ENCODE data around the gene MOB1A. TPM values are rescaled to one million over a fixed set of nuclear protein-coding genes. Genes with fewer than 3 reads are reported as not detected.

MOB1A gene
- total RNA-seq, 1 experiment from 2014 or later = 92.6 TPM

GRCh38 chr2:74148457-74149246, 30.0 kb downstream of the MOB1A start:
- POLR2A ChIA-PET = interaction anchor here (1.1 to 5.5 kb wide), 4 partner anchors 30 to 325 kb away, joined by 4 to 29 read pairs (median 12); partner anchors contain the start of genes MOB1A and MTHFD2
- H3K4me3 Mint-ChIP-seq (ENCODE audit: unreplicated experiment) = no peak overlapping the region
- no peak for DNase-seq (ENCODE audit: unreplicated experiment)
- H3K27me3 Mint-ChIP-seq (ENCODE audit: insufficient read depth, unreplicated experiment) = no peaks in the 10 kb centered on the region
- intact Hi-C loops (cut with micrococcal nuclease) = no loop called here
- H3K36me3 Mint-ChIP-seq (ENCODE audit: insufficient read depth, unreplicated experiment) = peaks cover 33% of the 10 kb centered on the region
- CTCF ChIA-PET = interaction anchor here (0.5 to 8.3 kb wide), 14 partner anchors 10 to 323 kb away, joined by 3 to 137 read pairs (median 3); partner anchors contain the start of gene STAMBP
- no peaks in the 10 kb centered on the region for H3K4me1 Mint-ChIP-seq (ENCODE audit: insufficient read depth, unreplicated experiment)
- no peak for TF ChIP-seq CTCF (IDR thresholded peaks at IDR 0.05; ENCODE audit: unreplicated experiment)
- H3K27ac Mint-ChIP-seq (ENCODE audit: low read depth, unreplicated experiment) = no peak overlapping the region
- no peaks in the 10 kb centered on the region for H3K9me3 Mint-ChIP-seq (ENCODE audit: unreplicated experiment)
- no TSS peak for BruUV-seq (replicated peaks)

GRCh38 chr2:74147727-74148456, 30.8 kb downstream of the MOB1A start, which contains the start of gene BOLA3:
Gene BOLA3 (minus strand): TSS chr2:74147912. CDS start chr2:74147874, 38 bp downstream.
- CTCF ChIA-PET = interaction anchor here (0.5 to 8.3 kb wide), 31 partner anchors 9 to 708 kb away, joined by 3 to 137 read pairs (median 3); partner anchors contain the start of gene STAMBP
- intact Hi-C loops (cut with micrococcal nuclease) = loop anchor here (2.0 kb wide), 2 partner anchors 209 to 323 kb away; no protein-coding TSS in a partner anchor
- Mint-ChIP-seq H3K4me1 (ENCODE audit: insufficient read depth, unreplicated experiment) (no peaks in the 10 kb centered on the region), H3K9me3 (ENCODE audit: unreplicated experiment) (no peaks in the 10 kb centered on the region), H3K4me3 (ENCODE audit: unreplicated experiment) (no peak within 1 kb of the TSS), H3K27ac (ENCODE audit: low read depth, unreplicated experiment) (no peak within 1 kb of the TSS), H3K36me3 (ENCODE audit: insufficient read depth, unreplicated experiment) (peaks cover 31% of the 10 kb centered on the region), H3K27me3 (ENCODE audit: insufficient read depth, unreplicated experiment) (no peaks in the 10 kb centered on the region)
- no TSS peak for BruUV-seq (replicated peaks)
- DNase-seq (ENCODE audit: unreplicated experiment) = peak; percentile 80
- TF ChIP-seq CTCF (IDR thresholded peaks at IDR 0.05; ENCODE audit: unreplicated experiment) = peak; percentile 70
- POLR2A ChIA-PET = interaction anchor here (0.6 to 5.5 kb wide), 12 partner anchors 12 to 336 kb away, joined by 3 to 29 read pairs (median 4); partner anchors contain the start of genes MOB1A, MTHFD2 and STAMBP

GRCh38 chr2:74146929-74147726, 31.6 kb downstream of the MOB1A start:
- Mint-ChIP-seq H3K4me1 (ENCODE audit: insufficient read depth, unreplicated experiment) (no peaks in the 10 kb centered on the region), H3K36me3 (ENCODE audit: insufficient read depth, unreplicated experiment) (peaks cover 31% of the 10 kb centered on the region), H3K27me3 (ENCODE audit: insufficient read depth, unreplicated experiment) (no peaks in the 10 kb centered on the region), H3K9me3 (ENCODE audit: unreplicated experiment) (no peaks in the 10 kb centered on the region), H3K27ac (ENCODE audit: low read depth, unreplicated experiment) (no peak overlapping the region), H3K4me3 (ENCODE audit: unreplicated experiment) (no peak overlapping the region)
- intact Hi-C loops (cut with micrococcal nuclease) = loop anchor here (2.0 kb wide), 2 partner anchors 208 to 322 kb away; no protein-coding TSS in a partner anchor
- POLR2A ChIA-PET = interaction anchor here (0.6 to 2.8 kb wide), 13 partner anchors 11 to 335 kb away, joined by 3 to 15 read pairs (median 3); partner anchors contain the start of genes MOB1A and STAMBP
- no peak for TF ChIP-seq CTCF (IDR thresholded peaks at IDR 0.05; ENCODE audit: unreplicated experiment)
- peak; percentile 27 for DNase-seq (ENCODE audit: unreplicated experiment)
- TSS peak; percentile 29 for BruUV-seq (replicated peaks)
- CTCF ChIA-PET = interaction anchor here (0.6 to 8.3 kb wide), 26 partner anchors 9 to 709 kb away, joined by 3 to 137 read pairs (median 4); partner anchors contain the start of gene STAMBP
